Middle frontal gyrus (tissue), 1 donor: Measurements from ENCODE around the gene SMOC1.

Experiments used
- DNase-seq: peaks from one replicate; pipeline ENCODE4 v3.0.0-alpha.2; 2015; ENCODE audit warnings: low spot score; ENCODE audit errors: extremely low spot score

SMOC1 gene

GRCh38 chr14:69863083-69863482, 16.1 kb upstream of the SMOC1 start:
- DNase-seq = no peak

GRCh38 chr14:69865701-69866365, 13.4 kb upstream of the SMOC1 start:
- DNase-seq = no peak

- no peak for DNase-seq
These were observed 10.8 kb upstream of the SMOC1 start for GRCh38 chr14:69868363-69868963.

GRCh38 chr14:69870613-69871012, 8.6 kb upstream of the SMOC1 start:
- DNase-seq = no peak

GRCh38 chr14:69873877-69874780, 5.1 kb upstream of the SMOC1 start:
- no peak for DNase-seq

- no peak for DNase-seq
These were observed 2.9 kb upstream of the SMOC1 start for GRCh38 chr14:69876221-69876847.

- DNase-seq = no peak
These were observed 2.3 kb upstream of the SMOC1 start for GRCh38 chr14:69876848-69877306.

GRCh38 chr14:69877492-69877891, 1.7 kb upstream of the SMOC1 start:
- no peak for DNase-seq

GRCh38 chr14:69878251-69878650, 965 bp upstream of the SMOC1 start:
- no peak for DNase-seq

- no peak for DNase-seq
These were observed 850 bp downstream of the SMOC1 start for GRCh38 chr14:69880044-69880487.

GRCh38 chr14:69880893-69881292, 1.7 kb downstream of the SMOC1 start:
- DNase-seq = no peak

GRCh38 chr14:69882116-69882864, 3.1 kb downstream of the SMOC1 start:
- no peak for DNase-seq

GRCh38 chr14:69882915-69883314, 3.7 kb downstream of the SMOC1 start:
- DNase-seq = no peak

- no peak for DNase-seq
These were observed 7.4 kb downstream of the SMOC1 start for GRCh38 chr14:69886453-69887242.

- DNase-seq = no peak
These were observed 8.8 kb downstream of the SMOC1 start for GRCh38 chr14:69887740-69888657.

- DNase-seq = no peak
These were observed 12.2 kb downstream of the SMOC1 start for GRCh38 chr14:69891422-69891821.

- DNase-seq = no peak
These were observed 15.9 kb downstream of the SMOC1 start for GRCh38 chr14:69895109-69895508.

- DNase-seq = no peak
These were observed 16.9 kb downstream of the SMOC1 start for GRCh38 chr14:69896080-69896479.

- no peak for DNase-seq
These were observed 17.8 kb downstream of the SMOC1 start for GRCh38 chr14:69896972-69897371.
